GM13977 (cell line): ENCODE data around the gene PAPPA.
A peak's percentile ranks its signal among the peaks of the same experiment; 100 is the strongest.

ENCODE experiments used
- DNase-seq: peaks from one replicate; pipeline ENCODE4 v3.0.0; 2012; ENCODE audit warnings: low spot score
- in situ Hi-C: fragments of 300-500 bp; cut with MboI; formaldehyde crosslinking; loops from one replicate; pipeline ENCODE4 v1.12.0; 2022; ENCODE audit warnings: low sequenced_read_pairs, low pct_unique_long_range_greater_than_20kb, mixed read lengths, inconsistent platforms; ENCODE audit not compliant: unreplicated experiment
- TF ChIP-seq, protein P1 (sequence below): IDR thresholded peaks from 2 replicates; pipeline ENCODE4 v1.5.1; 2012; ENCODE audit warnings: mild to moderate bottlenecking, control low read depth; ENCODE audit not compliant: insufficient read depth; ENCODE audit errors: extremely low read depth, missing control alignments

The PAPPA gene

DNA sequence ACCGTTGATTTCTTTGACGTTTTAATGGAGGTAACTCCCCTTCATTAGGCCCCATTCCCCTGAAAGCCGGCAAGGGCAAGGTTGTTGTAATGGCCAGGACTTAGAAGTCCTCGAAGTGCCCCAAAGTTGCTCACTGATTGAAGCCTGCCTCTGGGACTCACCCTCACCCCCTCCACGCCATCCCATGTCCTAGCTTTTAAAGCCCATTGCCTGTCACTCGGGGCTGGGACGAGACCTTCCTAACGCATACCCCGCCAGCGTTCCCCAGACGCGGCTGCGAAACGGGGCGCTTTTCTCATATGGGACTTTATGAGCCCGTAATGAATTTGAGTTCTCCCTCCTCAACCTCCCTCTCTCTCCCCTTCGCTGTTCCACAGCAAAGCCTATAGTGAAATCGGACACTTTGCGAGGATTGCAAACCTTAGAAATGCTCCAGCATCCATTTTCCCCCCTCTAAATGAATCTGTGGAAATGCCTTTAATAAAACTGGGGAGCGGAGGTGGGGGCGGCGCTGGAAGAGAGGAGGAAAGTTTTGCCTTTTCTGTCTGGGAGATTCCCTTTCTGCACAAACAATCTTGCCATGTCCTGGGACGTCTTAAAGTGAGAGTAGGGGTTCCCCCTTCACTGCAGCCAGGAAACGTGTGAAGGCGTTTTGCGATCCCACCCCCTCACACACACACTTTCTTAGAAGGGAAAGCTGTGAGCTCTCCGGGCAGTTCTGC lies 1.5 kb downstream of the PAPPA start:
- TF ChIP-seq, protein P1, sequence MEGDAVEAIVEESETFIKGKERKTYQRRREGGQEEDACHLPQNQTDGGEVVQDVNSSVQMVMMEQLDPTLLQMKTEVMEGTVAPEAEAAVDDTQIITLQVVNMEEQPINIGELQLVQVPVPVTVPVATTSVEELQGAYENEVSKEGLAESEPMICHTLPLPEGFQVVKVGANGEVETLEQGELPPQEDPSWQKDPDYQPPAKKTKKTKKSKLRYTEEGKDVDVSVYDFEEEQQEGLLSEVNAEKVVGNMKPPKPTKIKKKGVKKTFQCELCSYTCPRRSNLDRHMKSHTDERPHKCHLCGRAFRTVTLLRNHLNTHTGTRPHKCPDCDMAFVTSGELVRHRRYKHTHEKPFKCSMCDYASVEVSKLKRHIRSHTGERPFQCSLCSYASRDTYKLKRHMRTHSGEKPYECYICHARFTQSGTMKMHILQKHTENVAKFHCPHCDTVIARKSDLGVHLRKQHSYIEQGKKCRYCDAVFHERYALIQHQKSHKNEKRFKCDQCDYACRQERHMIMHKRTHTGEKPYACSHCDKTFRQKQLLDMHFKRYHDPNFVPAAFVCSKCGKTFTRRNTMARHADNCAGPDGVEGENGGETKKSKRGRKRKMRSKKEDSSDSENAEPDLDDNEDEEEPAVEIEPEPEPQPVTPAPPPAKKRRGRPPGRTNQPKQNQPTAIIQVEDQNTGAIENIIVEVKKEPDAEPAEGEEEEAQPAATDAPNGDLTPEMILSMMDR, result no peak
- peak; percentile 31 for DNase-seq
- in situ Hi-C loops, result loop anchor here (25.0 kb wide), 1 partner anchor 507 kb away; no protein-coding TSS in a partner anchor

DNA sequence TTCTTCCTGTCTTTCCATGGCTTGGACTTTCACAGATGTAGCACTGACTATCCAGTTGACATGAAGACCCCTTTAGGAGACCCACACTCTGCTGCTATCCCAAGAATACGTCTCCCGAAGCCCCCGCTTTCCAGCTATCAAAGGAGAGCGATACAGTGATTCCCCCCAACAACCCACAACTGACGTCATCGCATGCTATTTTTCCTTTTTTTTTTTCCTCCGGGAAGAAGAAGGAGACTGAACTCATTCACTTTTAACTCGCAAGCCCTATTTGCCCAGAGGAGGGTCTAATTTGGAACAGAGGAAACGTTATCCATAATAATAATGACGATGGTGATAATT lies 2.1 kb downstream of the PAPPA start:
- no peak for DNase-seq
- in situ Hi-C loops, result loop anchor here (25.0 kb wide), 1 partner anchor 507 kb away; no protein-coding TSS in a partner anchor
- TF ChIP-seq, protein P1, result no peak

DNA sequence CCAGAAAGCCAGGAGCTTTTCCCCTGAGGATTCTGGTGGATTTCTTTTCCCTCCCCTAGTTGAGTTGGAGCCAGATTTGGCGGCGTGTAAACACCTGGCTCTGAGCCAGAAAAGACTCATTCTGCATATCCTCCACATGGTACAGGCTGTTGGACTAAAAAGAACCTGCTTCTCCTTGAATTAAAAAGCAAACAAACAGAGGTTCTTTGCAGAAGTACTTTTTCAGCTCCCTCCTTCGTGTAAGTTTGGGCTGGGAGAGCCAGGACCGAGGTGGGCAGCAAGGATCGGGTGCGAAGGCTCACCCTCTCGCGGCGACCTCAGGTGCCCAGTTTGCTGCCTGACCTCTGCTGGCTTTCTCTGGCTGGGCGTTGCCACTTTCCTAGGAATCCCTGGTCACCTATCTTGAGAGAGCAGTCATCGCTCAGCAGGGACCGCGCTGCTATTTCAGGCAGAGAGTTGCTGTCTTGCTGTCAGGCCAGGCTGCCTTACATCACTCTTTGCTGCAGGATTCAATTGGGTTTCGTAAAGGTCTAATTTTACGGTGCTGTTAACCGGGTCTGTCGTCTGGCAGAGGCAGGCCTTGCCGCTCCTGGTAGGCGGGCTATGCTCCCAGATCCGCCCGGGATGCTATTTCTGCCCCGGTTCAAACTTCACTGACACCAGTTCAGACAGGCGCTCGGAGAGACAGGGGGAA lies 3.2 kb downstream of the PAPPA start:
- DNase-seq, result no peak
- TF ChIP-seq, protein P1, result no peak
- in situ Hi-C loops, result loop anchor here (25.0 kb wide), 1 partner anchor 506 kb away; no protein-coding TSS in a partner anchor

DNA sequence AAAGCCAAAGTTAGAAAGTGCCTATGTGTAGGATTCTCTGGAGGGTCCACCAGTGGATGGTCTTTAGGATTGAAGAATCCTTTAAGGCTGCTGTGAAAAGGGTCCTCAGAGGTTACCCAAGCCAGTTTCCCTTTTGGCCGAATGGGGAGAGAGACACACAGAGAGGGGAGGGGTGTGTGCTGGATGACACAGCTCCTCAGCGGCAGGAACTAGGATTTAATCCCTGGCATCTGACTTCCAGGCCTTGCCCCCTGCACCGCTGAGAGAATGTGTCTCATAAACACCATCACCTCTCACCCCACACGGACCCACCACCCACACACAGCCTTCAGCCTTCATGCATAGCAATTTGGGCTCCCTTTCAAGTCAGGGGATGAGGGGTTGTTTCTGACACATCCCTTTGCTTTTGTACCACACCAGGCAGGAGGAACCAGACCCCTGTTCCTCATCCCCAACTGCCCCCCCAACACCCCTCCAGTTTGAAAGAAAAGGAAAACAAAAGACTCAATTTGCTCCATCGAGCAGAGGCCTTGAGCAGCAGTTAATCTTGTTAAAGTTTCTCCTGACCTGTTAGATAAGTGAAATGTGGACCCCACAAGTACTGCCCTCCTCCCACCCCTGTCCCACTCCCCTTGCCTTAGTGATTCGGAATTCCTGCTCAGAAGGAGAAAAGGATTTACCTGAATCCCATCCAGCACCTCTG lies 4.0 kb downstream of the PAPPA start:
- no peak for DNase-seq
- TF ChIP-seq, protein P1, result no peak
- in situ Hi-C loops, result loop anchor here (25.0 kb wide), 1 partner anchor 505 kb away; no protein-coding TSS in a partner anchor

DNA sequence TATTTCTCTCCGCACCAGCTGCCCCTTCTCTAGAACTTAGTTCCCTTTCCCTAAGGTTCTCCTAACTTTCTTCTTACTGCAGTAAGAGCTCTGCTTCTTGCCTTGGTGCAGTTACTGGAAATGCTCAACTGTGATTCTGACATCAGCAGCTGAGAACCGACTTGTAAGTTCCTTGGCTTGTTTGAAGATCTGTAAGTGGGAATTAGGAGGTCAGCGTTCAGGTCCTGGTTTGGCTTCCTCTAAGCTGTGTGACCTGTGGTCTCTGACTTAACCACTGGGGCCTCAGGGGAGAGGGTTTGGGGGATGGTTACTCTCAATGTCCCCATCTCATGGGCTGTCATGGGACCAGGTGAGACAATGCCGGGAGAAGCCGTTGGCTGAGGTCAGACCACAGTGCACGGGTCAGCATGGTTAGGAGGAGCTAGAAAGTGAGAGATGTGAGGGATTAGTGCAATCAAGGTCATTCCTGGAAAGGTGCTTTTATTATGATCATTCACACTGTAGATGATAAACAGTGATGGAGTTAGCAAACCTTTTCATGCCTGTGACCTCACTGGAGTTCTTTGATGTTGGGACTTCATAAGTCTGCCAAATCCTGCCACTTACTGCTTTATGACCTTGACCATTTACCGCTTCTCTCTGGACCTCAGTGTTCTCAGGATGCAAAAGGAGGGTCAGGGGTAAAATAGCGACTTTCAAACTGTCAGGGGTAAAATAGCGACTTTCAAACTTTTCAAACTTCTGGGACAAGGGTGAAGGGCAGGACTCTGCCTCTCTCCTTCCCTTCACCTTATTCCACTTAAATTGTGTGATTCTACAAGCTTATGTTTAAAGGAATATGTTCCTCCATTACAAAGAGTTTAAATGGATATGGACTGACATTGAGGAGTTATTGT lies 7.3 kb downstream of the PAPPA start:
- TF ChIP-seq, protein P1, result no peak
- DNase-seq, result no peak
- in situ Hi-C loops, result loop anchor here (25.0 kb wide), 1 partner anchor 501 kb away; no protein-coding TSS in a partner anchor

DNA sequence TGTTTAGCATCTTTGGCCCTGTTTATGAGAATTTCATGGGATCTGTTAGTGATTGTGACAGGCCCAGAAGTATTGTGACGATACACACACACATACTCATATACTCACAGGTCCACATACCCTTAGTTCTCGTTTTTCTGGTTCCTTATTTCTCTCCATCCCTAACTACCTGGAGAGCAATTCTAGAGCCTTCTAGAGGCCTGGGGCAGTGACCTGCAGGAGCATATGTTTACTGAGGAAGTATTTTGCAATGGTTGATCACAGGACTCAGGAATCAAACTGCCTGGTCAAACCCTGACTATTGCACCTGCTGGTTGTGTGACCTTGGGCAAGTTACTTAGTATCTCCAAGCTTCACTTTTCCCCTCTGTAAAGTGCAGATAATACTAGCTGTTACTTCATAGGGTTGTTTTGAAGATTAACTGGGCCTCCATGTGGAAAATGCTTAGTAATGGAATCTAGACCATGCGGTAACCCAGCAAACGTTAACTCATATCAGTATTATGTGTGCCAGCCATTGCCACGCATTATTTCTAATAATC lies 8.7 kb downstream of the PAPPA start:
- TF ChIP-seq, protein P1, result no peak
- in situ Hi-C loops, result loop anchor here (25.0 kb wide), 1 partner anchor 500 kb away; no protein-coding TSS in a partner anchor
- DNase-seq, result no peak
